ENCODE results near the gene RELCH.

RELCH gene

GRCh38 chr18:62196980-62197379 lies 9.9 kb downstream of the RELCH start:
- no peak for DNase-seq

GRCh38 chr18:62198259-62198658 lies 11.2 kb downstream of the RELCH start:
- DNase-seq: no peak

DNA sequence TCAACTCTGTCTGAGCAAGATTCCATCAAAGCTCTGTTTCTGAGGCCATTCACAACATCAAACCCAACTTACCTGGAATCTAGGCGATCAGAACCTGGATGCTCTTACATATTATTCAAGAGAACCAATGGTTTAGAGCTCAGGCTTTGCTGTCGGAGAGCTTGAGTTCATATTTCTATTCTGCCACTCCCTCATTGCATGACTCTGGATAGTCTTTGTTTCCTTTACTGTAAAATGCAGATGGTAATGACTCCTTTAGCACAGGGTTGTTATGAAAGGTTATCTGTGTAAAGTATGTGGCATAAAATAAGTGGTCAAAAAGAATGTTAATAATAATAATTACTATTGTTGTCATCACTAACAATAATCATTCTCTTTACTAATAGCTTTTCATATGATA lies 12.6 kb downstream of the RELCH start:
- DNase-seq: no peak

- no peak for DNase-seq
These were observed 13.3 kb downstream of the RELCH start for GRCh38 chr18:62200121-62200914.

GRCh38 chr18:62201870-62202269 lies 14.8 kb downstream of the RELCH start:
- no peak for DNase-seq

DNA sequence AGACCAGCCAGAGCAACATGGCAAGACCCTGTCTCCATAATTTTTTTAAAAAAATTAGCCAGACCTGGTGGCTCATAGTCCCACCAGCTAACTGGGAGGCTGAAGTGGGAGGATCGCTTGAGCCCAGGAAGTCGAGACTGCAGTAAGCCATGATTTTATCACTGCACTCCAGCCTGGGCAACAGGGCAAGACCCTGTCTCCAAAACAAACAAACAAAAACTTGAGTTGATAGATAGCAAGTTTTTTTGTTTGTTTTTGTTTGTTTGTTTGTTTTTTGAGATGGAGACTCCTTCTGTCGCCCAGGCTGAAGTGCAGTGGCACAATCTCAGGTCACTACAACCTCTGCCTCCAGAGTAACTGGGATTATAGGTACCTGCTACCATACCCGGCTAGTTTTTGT lies 18.8 kb downstream of the RELCH start:
- no peak for DNase-seq

DNA sequence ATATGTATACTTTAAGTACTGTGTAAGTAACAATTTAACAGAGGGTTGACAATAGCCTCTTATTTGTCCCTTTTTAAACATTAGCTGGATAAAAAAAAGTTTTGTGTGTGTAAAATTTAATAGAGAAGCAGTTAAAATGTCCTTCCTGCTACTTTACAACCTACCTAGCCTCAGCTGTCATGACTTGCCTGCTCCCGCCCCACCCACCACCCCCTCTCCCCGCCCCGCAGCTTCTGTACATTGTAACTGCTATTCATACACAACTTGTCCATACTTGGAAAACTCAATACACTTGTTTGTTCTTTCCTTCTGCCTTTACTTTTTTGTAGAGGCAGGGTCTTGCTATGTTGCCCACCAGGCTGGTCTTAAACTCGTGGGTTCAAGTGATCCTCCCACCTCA lies 19.5 kb downstream of the RELCH start:
- DNase-seq: no peak

DNA sequence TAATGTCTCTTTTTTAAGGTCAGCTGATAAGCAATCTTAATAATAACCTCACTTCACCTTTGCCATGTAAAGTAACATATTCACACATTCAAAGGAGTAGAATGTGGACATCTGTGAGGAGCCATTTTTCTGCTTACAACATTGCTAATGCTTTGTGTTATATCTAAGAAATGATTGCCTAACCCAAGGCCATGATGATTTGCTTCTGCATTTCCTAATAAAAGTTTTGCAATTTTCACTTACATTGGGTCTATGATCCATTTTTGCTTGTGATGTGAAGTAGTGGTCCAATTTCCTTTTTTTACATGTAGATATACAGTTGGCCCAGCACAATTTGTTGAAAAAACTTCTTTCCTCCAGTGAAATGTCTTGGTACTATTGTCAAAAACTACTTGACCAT lies 22.0 kb downstream of the RELCH start:
- DNase-seq: no peak

GRCh38 chr18:62210138-62210537 lies 23.1 kb downstream of the RELCH start:
- DNase-seq: no peak

GRCh38 chr18:62211325-62211828 lies 24.3 kb downstream of the RELCH start:
- DNase-seq: no peak

GRCh38 chr18:62214790-62215189 lies 27.7 kb downstream of the RELCH start:
- no peak for DNase-seq

DNA sequence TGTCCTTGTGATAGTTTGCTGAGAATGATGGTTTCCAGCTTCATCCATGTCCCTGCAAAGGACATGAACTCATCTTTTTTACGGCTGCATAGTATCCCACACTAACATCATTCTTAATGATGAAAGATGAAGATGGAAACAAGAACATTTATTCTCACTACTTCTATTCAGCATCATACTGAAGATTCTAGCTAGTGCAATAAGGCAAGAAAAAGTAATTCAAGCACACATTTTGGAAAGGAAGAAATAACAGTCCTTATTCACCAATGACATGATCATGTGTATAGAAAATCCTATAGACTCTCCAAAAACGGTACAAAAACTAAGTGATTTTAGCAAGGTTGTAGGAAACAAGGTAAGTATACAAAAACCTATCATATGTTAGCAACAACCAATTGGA lies 37.2 kb downstream of the RELCH start:
- DNase-seq: no peak

DNA sequence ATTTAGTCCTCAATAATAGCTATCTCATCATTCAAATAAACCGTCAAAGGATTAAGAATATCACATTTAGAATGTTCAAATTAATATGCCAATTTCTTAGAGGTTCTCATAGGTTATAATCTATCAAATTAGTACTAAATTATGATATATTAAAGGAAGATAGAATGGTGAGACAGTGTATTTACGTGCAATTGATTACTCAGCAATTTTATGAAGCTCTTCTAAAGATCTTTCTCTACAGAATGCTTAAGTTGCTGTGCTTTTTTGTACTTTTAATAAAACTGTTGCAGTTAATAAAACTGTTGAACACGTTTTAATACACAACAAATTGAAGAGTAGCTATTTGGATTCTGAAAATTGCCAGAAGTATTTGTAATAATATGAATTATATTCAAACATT lies 39.0 kb downstream of the RELCH start:
- no peak for DNase-seq

DNA sequence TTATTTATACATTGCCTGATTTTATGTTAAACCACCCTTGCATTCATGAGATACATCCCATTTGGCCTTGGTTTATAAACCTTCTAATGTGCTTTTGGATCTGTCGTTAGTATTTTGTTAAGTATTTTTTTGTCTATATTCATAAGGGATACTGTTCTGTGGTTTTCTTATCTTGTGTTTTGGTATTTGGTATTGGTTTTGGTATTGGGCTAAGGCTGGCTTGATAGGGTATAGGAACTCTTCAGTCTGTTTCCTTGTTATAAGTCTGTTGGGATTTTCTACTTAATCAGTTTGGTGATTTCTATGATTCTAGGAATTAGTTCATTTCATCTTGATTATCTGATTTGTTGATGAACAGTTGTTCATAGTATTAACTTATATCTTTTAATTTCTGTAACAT lies 49.2 kb downstream of the RELCH start:
- DNase-seq: no peak

DNA sequence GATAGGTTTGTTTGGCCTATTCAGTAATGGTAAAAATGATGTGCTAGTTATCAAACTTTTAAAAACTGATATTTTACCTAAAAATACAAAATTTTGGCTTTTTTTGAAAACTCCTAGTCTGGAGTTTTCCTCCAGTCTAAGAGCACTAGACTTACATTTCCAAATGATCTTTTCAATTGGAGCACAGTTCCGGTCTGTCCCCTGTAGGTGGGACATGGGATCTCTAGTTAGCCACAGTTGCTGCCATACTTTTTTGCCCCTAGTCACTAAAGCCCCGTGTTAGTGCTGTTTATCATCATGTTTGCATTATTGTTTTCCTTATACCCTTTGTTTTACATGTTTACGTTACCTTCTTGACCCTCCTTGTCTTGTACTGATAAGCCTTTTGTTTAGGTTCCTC lies 52.4 kb downstream of the RELCH start:
- DNase-seq: no peak

DNA sequence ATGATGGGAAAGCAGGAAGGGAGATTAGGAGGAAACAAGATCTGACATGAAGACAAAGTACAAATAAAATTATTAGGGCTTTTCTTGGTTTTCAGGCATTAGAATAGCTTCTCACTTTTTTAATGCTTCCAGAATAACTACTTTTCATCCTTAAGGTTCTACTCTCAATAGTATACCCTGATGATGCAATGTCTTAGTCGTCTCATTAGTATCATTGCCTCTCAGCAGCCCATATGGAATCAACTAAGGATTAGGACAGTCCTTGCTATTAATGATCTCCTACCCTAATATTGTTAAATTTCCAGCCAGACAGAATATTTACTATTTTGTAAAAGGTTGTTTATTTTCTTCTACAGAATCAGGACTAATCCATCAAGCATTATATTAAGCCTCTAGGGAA lies 55.9 kb downstream of the RELCH start:
- no peak for DNase-seq

- DNase-seq: no peak
These were observed 58.1 kb downstream of the RELCH start for GRCh38 chr18:62245177-62245576.

GRCh38 chr18:62245699-62246098 lies 58.6 kb downstream of the RELCH start:
- no peak for DNase-seq

DNA sequence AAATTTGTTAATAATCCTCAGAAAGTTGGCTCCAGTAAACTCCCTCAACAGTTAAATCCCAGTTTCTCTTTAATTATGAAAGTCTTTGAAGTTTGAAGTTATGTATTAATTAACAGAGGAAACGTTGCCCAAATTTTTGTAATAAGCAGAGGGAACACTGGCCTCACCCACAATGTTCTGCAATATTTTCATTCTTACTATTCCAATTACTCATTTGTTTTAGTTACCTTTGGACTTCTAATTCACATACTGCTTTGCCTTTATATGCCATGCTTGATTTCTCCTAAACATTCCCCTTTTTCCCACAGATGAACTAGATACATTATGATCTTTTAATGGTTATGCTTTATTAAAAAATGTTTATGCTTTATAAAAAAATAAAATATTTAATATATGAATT lies 61.3 kb downstream of the RELCH start:
- DNase-seq: no peak

DNA sequence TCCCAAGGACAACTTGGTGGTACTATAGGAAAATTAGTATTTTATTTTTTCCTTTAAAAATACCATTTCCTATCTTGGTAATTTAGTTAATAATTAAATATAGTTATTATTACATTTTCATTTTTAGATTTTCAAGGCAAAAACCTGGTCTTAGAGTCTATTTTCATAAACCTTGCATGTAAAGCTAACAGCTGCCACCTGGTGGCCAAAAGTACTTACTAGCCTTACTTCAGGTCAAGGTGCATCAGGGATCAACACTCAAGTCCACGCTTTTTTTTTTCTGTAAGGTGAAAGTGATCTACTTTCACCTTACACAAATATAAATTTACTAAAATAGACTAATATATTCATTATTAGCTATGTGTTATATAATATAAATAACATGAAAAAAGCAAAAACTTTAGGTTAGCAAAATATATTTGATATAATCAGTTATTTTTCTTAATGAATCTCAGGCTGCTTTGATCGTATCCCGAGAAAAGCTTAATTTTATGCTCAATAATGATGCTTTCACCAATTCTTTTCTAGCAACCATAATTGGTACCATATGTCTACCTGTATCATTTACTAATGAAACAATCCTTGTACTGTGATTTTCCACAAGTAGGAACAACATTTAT lies 62.5 kb downstream of the RELCH start:
- peak; percentile 72 for DNase-seq

DNA sequence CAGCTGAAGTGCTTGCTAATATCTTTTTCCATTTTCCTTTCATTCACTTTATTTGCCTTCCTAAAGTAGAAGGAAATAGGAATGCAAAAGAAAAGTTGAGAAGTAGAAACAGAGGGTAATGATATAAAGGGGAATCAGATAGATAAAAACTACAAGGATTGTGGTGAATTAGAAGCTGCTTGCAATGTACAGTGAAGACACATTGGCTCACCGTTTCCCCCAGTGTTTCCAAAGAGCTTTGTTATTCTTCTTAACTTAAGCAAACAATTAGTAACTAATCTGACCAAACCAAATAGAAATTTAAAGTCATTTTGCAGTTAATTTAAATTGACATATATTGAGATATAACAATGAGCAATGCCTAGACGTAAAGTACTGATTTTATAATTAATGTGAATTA lies 63.4 kb downstream of the RELCH start:
- no peak for DNase-seq

DNA sequence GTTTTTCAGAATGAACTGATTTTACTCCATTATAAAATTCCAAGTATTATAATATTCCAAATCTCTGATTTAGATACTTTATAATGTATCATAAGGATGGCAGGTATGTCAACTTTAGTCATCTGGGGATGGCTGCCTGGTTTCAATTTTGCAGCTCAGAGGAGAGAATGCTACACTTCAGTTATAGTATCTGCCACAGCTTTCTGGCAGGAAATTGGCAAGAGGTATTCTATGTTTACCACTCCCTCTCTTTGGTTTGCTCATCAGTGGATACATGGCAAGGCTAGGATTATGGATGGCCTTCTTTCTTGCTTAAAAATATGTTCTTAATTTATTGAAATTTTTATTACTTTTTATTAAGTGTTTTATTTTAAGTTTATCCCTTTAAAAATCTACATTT lies 71.0 kb downstream of the RELCH start:
- DNase-seq: no peak

DNA sequence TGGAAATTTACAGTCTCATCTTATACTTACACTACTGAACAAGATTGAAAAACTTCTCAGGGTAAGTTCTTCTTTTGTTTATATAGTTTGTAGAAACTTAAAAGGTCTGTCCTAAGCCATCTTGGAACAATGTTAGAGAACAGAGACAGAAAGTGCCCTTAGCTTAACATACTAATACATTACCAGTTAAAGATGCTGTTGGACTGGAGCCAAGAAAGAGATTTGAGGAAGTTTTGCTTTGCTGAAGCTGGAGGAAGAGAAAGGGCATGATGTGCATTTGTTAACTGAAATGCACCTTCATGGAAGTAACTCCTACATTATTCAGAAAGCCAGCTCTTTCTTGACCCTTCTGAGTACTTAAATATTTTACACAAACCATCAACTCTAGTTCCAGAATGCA lies 71.6 kb downstream of the RELCH start:
- DNase-seq: no peak

- no peak for DNase-seq
These were observed 75.0 kb downstream of the RELCH start for GRCh38 chr18:62262061-62262460.

DNA sequence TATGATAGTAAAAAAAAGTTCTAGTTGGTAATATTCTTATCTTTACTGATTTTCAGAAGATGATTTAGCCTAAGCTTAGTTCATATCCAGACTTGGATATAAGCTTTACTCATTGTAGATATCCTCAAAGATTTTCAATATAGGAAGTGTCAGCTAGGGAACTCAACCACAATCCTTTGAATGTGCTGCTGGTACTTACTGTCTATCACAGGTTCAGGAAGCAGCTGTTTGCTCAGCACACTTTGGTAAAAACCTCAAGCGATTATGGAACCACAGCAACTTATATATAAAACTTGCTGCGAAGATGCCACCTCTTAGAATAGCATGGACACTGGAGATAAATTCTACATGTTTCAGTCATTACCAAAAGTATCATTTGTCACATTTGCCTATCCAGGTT lies 77.9 kb downstream of the RELCH start:
- DNase-seq: no peak
